HG03103 (cell line): ENCODE measurements around the gene ARHGAP42.

Source experiments
- ATAC-seq: cut with Tn5 transposase; IDR thresholded peaks from one replicate; pipeline ENCODE4 v1.9.1; 2021; ENCODE audit warnings: low read depth; ENCODE audit not compliant: unreplicated experiment

The ARHGAP42 gene

GRCh38 chr11:100948936-100949335 is 261.8 kb downstream of the ARHGAP42 start:
- ATAC-seq: no peak

DNA sequence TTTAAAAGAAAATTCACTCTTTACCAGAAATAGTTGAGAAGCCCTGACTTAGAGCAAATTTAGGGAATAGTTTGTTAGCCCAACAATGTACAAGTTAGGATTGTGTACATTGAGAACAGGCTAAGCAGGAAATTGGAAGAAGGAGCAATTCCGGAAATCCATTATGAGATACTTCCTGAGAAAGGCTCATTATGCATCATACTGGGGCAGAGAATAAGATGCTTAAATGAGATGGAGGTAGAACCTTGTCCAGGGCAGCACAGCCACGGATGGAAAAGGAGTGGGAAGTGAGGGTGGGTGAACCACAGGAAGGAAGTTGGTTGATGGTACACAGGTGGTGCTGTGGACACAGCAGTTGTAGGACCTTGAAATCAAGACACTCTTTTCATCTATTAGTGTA is 262.4 kb downstream of the ARHGAP42 start:
- no peak for ATAC-seq

DNA sequence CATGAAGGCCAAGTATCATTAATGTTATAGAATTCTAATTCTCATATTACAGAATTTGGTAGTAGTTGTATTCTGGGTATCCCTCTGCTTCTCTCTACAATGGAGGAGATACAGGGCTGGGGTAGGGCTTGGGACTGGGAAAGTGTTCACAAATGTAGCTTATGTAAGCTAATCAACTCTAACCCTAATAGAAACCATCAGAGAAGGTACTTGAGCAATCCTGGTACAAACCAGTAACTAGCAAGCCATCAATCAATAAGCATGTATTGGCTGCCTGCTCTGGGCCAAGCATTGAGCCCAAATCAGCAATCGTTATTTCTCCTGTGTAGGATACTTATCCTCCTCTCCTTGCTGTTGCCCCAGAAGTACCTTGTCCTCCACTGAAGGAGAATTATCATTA is 268.2 kb downstream of the ARHGAP42 start:
- ATAC-seq: no peak

DNA sequence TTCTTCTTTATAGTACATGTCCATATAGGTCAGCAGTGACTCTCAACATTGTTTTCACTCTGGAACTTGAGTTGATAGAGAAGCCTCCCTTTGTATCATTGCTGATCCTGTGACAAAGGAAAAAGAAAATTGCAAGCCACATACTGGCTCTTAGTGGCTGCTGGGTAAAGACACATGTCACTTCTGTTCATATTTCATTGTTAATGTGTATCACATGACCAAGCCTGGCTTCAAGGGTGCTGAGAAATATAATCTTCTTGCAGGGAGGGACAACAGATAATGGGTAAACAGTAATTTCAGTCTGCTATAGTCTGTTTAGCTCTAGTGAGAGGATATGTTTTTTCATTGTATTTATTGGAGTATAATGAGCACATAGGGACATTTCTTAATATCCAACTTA is 269.3 kb downstream of the ARHGAP42 start:
- ATAC-seq: no peak

- ATAC-seq: no peak
Measured at GRCh38 chr11:100957499-100957898, 270.4 kb downstream of the ARHGAP42 start.

GRCh38 chr11:100961633-100962032 is 274.5 kb downstream of the ARHGAP42 start:
- ATAC-seq: no peak

DNA sequence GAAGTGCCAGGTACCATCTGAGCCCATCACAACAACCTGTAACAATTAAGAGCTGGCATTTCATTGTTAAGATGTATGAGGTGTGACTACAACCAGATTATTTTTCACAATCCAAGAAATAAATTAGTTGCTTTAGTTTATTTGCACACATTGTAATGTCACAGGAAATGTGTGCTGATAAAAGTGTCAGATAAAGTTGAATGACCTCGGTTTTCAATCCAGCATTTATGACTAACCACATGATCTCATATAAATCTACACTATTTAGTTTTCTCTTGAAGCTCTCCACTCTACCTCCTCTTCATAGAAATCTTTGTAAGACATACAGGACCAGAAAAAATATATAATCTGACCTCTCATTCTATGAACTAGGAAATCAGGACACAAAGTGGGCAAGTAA is 276.3 kb downstream of the ARHGAP42 start:
- no peak for ATAC-seq

DNA sequence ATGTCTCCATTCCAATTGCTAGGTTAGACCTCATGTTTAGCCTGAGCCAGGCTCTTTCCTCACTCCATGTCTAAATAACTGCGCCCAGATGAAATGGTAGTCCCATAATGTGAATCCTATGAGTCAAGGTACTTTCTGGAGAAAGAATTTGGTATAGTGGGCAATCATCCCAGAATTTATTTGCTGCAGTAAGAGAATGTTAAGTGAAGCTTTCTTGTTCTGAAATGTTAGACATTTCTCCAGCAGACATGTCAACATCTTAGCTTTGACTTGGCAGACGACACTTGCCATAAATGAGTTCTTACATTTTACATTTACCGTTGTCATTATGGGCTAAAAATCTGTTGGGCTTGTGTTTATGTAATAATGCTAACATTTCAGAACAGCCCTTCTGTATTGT is 277.3 kb downstream of the ARHGAP42 start:
- no peak for ATAC-seq

DNA sequence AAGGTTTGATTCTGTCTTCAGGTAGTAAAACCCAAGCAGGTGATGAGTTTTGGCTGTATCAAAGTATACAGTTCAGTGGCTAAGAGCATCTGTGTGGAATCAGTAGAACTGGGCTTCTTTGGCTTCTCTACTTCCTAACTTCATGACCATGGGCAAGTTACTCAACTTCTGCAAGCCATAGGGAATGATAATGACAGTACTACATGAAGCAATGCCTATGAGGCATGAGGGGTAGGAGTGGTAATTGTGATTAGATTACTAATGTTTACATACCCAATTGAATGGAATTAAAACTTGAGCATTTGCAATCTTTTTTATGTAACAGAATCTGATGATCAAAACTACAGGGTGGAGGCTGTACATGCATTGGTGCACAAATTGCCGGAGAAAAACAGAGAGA is 278.3 kb downstream of the ARHGAP42 start:
- ATAC-seq: no peak

DNA sequence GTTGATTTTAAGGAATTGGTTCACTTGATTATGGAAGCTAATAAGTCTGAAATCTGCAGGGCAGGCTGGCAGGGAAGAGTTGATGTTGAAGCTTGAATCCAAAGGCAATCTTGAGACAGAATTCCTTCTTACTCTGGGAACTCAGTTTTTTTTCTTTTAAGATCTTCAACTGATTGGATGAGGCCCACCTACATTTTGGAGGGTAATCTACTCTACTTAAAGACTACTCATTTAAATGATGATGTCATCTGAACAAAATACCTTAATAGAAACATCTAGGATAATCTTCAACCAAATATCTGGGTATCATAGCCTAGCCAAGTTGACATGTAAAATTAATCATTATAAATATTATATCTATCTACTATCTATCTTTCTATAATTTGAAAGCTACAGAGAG is 279.3 kb downstream of the ARHGAP42 start:
- ATAC-seq: no peak

GRCh38 chr11:100969008-100969407 is 281.9 kb downstream of the ARHGAP42 start:
- no peak for ATAC-seq

DNA sequence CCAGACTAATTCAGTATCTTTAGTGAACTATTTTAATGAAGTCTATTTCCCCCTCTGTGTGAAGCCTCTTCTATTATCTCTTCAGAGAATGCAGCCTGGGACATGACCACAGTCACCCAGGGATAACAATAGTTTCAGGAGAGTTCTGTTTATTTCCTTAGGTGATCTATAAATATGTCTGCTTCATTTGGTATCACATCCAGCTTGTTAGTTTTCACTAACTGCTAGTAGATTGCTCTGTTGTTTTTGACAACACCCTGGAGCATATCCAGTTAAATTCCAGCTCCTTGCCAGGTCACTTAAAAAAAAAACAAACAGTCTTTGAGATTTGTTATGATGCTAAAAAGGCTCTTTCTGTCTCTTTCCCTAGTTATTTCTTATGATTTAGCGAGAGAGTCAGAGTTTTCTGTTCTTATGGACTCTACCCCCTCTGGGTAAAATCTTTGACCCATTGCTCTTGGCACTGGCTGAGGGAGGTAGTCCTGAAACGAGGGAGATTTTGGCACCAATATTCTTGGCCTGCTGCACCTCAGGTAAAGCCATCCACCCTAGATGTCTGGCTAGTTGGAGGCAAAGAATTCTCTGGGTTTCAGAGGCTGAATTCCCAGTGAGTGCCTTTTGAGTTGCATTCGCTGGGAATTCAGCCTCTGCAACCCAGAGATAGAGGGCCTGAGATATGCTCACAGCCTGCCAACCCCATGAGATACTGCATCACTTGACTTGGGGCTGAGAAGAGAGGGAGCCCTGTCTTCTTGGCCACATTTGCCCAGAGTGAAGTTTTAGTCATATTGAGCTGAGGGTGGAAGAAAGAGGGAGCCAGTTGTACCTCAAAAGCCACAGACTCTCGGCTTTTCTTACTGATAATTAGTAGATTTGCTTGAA is 283.4 kb downstream of the ARHGAP42 start:
- ATAC-seq: no peak

- no peak for ATAC-seq
Measured at GRCh38 chr11:100972046-100972445, 285.0 kb downstream of the ARHGAP42 start.

- no peak for ATAC-seq
Measured at GRCh38 chr11:100978442-100978841, 291.4 kb downstream of the ARHGAP42 start.

GRCh38 chr11:100978939-100979338 is 291.9 kb downstream of the ARHGAP42 start:
- no peak for ATAC-seq

GRCh38 chr11:100980156-100980555 is 293.1 kb downstream of the ARHGAP42 start:
- ATAC-seq: no peak

- no peak for ATAC-seq
Measured at GRCh38 chr11:100981196-100981824, 294.2 kb downstream of the ARHGAP42 start.

DNA sequence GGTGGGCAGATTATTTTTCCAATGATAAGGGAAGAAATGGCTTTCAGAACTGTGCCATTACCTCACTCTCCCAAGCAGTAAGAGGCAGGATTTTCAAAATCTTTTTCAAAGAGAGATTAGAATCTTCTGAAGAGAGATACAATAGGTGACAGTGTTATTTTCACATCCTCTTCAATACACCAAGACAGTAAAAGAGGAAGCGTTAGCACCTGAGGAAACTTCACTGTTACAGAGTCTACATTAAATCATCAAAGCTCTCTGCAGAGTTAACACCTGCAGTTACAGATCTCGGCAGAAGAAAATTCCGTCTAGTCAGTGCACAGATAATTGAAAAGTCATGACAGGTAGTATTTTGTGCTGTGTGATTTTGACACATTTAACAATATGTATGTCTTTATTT is 297.6 kb downstream of the ARHGAP42 start:
- peak; percentile 93 for ATAC-seq

GRCh38 chr11:100990931-100991330 is 303.8 kb downstream of the ARHGAP42 start:
- no peak for ATAC-seq

GRCh38 chr11:100991541-100991940 is 304.5 kb downstream of the ARHGAP42 start:
- no peak for ATAC-seq

- ATAC-seq: no peak
Measured at GRCh38 chr11:100994966-100995365, 307.9 kb downstream of the ARHGAP42 start.

DNA sequence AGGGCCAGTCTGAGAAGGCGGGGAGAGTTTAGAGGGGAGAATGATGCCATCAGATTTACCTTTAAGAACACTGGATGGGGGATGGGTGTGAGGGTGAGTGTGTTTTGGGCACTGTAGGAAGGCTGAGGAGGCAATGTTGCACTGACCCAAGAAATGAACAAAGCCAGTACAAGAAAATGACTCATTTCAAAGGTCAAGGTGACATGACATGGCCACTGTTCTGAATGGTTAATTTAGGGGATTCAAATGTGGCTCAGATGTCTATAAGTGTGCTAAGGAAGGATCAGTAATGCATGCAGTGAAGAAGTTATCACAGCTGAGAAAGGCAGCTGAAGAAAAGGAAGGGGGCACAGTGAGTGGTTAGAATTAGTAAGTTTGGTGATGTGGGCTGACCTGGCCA is 312.7 kb downstream of the ARHGAP42 start:
- ATAC-seq: no peak
